Lung (tissue), 12 donors: ENCODE results near the gene CRACDL. TPM values are rescaled to one million over a fixed set of nuclear protein-coding genes. Genes with fewer than 3 reads are reported as not detected.

Experiments
- ATAC-seq: fragments of 200-7000 bp; cut with Tn5 transposase; one replicate; pipeline ENCODE4 v1.9.1; 2020; ENCODE audit warnings: moderate number of reproducible peaks; ENCODE audit not compliant: insufficient read depth, low FRiP score
- DNase-seq, 3 donors: peaks; one replicate each; pipeline ENCODE4 v3.0.0-alpha.2; 2013 to 2017
- H3K27ac ChIP-seq, 2 donors: one replicate each; pipeline ENCODE4 v1.5.1; 2013; ENCODE audit warnings: mild to moderate bottlenecking in 2 of 2, moderate library complexity in 2 of 2, control low read depth in 1 of 2, inconsistent platforms in 1 of 2, low read depth in 1 of 2, low read length in 1 of 2
- H3K27me3 ChIP-seq, 3 donors: one replicate each; pipeline ENCODE4 v1.5.1; 2013; ENCODE audit warnings: low read length in 2 of 3; ENCODE audit not compliant: control insufficient read depth in 3 of 3, insufficient read depth in 3 of 3
- H3K36me3 ChIP-seq, 4 donors: one replicate each; pipeline ENCODE4 v1.5.1; 2013; ENCODE audit warnings: low read length in 4 of 4, mild to moderate bottlenecking in 1 of 4, moderate library complexity in 1 of 4; ENCODE audit not compliant: control insufficient read depth in 4 of 4, insufficient read depth in 4 of 4
- H3K4me1 ChIP-seq, 5 donors: one replicate each; pipeline ENCODE4 v1.5.1; 2013; ENCODE audit warnings: low read length in 5 of 5, mild to moderate bottlenecking in 2 of 5, moderate library complexity in 1 of 5; ENCODE audit not compliant: control insufficient read depth in 5 of 5, insufficient read depth in 5 of 5
- H3K4me3 ChIP-seq: one replicate; pipeline ENCODE4 v1.5.1; 2013; ENCODE audit warnings: mild to moderate bottlenecking, control low read depth, moderate library complexity
- H3K9ac ChIP-seq, 2 donors: one replicate each; pipeline ENCODE4 v1.5.1; 2013; ENCODE audit warnings: low read length in 2 of 2, control low read depth in 1 of 2; ENCODE audit not compliant: insufficient read depth in 1 of 2
- H3K9me3 ChIP-seq, 4 donors: one replicate each; pipeline ENCODE4 v1.5.1; 2013; ENCODE audit warnings: low read length in 3 of 4, mild to moderate bottlenecking in 1 of 4, moderate library complexity in 1 of 4; ENCODE audit not compliant: control insufficient read depth in 4 of 4, insufficient read depth in 3 of 4
- CTCF ChIP-seq: IDR thresholded peaks from 2 replicates; pipeline ENCODE4 v1.5.1; 2012; ENCODE audit warnings: mild to moderate bottlenecking; ENCODE audit errors: control extremely low read depth, extremely low read depth
- WGBS, 2 donors: extraction: QIAGEN DNeasy Blood & Tissue Kit; methylation state at CpG; one replicate each; pipeline ENCODE4 v1.1.7; 2013; 5-methylcytosine and 5-hydroxymethylcytosine counted together
- polyA plus RNA-seq, 2 donors: library from polyadenylated mRNA; stranded (reverse); fragments of 200-250 nt; gene quantifications; one replicate each; pipeline ENCODE4 v1.2.1, GENCODE V29; 2013
- total RNA-seq, 2 donors: library from RNA; depleted of rRNA in 1 of 2; stranded (reverse); fragments of >200 nt in 1 of 2; gene quantifications; one replicate each; pipeline ENCODE4 v1.2.1, GENCODE V29; 2014 to 2021
- donor health status: control.
- donor health status: control.
- donor health status: Bipolar disorder and iron deficiency.
- donor health status: healthy.
- donor health status: DM: yes; HTN: yes; CAD: no.

The CRACDL gene
- total and polyA plus RNA-seq, 4 donors = 8.9 to 28.3 (median 13.2) TPM

GRCh38 chr2:98891591-98891990, 44.4 kb downstream of the CRACDL start:
- 76 to 77% methylated on average over 1 of the region's 1 CpG for WGBS, 2 donors
- DNase-seq = no peak
- Histone ChIP-seq H3K4me1 (no peaks in the 10 kb centered on the region), H3K36me3 (no peaks in the 10 kb centered on the region), H3K4me3 (no peak overlapping the region), H3K27me3 (no peaks in the 10 kb centered on the region), H3K27ac (no peak overlapping the region), H3K9ac (no peak overlapping the region), H3K9me3 (peaks cover 0 to 7% (median 2%) of the 10 kb centered on the region in 4 donors)
- ATAC-seq = no peak
- TF ChIP-seq CTCF = no peak

GRCh38 chr2:98886066-98886554, 49.9 kb downstream of the CRACDL start:
- Histone ChIP-seq H3K9ac (no peak overlapping the region), H3K27ac (no peak overlapping the region), H3K9me3 (peaks cover 0 to 16% (median 10%) of the 10 kb centered on the region in 4 donors), H3K4me1 (no peaks in the 10 kb centered on the region), H3K27me3 (no peaks in the 10 kb centered on the region), H3K4me3 (no peak overlapping the region), H3K36me3 (no peaks in the 10 kb centered on the region)
- WGBS, 2 donors = 98% methylated on average over 2 of the region's 2 CpGs
- ATAC-seq = no peak
- no peak for TF ChIP-seq CTCF
- DNase-seq = no peak

GRCh38 chr2:98884658-98885057, 51.4 kb downstream of the CRACDL start:
- Histone ChIP-seq H3K9me3 (peaks cover 0 to 16% (median 10%) of the 10 kb centered on the region in 4 donors), H3K36me3 (no peaks in the 10 kb centered on the region), H3K4me3 (no peak overlapping the region), H3K4me1 (no peaks in the 10 kb centered on the region), H3K27ac (no peak overlapping the region), H3K9ac (no peak overlapping the region), H3K27me3 (no peaks in the 10 kb centered on the region)
- TF ChIP-seq CTCF = no peak
- ATAC-seq (no peak), DNase-seq (no peak)
- WGBS, 2 donors = 88 to 93% methylated on average over 2 of the region's 2 CpGs

- no peaks in the 10 kb centered on the region for H3K27me3 ChIP-seq
- no peak for TF ChIP-seq CTCF
- DNase-seq (no peak), ATAC-seq (no peak)
- no peaks in the 10 kb centered on the region for H3K4me1 ChIP-seq
- no peak overlapping the region for H3K27ac ChIP-seq
- H3K4me3 ChIP-seq = no peak overlapping the region
- no peak overlapping the region for H3K9ac ChIP-seq
- H3K9me3 ChIP-seq = peaks cover 0 to 16% (median 10%) of the 10 kb centered on the region in 4 donors
- 87 to 92% methylated on average over 10 of the region's 10 CpGs for WGBS, 2 donors
- H3K36me3 ChIP-seq = no peaks in the 10 kb centered on the region
Measured at GRCh38 chr2:98883780-98884211, 52.2 kb downstream of the CRACDL start.
